ENCODE data around the gene S100A4.
"Not testable (repeated sequence)": the region's sequence is repeated elsewhere in the genome, so short reads cannot be mapped to it uniquely, and the experiment has no call there.

Gene S100A4

DNA sequence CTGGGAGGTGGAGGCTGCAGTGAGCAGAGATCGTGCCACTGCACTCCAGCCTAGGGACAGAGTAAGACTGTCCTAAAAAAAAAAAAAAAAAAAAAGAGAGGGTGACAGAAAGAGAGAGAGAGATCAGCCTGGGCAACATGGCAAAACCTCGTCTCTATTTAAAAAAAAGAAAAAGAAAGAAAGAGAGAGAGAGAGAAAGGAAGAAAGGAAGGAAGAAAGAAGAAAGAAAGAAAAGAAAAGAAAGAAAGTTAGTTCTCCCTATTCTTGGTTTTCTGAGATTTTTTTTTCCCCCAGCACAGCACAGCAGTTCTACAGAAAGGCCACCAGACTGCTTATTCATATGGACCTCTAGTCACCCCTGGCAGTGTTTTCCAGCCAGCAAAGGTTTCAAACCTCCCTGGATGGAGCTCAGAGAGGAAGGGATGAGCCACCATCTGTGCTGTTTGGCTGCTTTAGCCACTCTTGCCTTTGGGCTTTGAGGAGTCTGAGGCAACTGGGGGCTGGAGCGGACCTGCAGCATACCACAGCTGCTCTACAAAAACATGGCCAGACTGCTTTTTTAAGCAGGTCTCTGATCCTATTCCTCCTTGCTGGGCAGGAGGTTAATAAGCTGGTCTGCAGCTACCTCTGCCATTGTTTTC lies 20.4 kb downstream of the S100A4 start:
- Mint-ChIP-seq H3K27me3 (ENCODE audit: low read depth) (no peaks in the 10 kb centered on the region), H3K4me1 (ENCODE audit: low read depth) (peaks cover 8% of the 10 kb centered on the region), H3K4me3 (no peak overlapping the region), H3K36me3 (ENCODE audit: low read depth) (no peaks in the 10 kb centered on the region), H3K9me3 (no peaks in the 10 kb centered on the region), H3K27ac (no peak overlapping the region)
- DNase-seq (ENCODE audit: low spot score): no peak

DNA sequence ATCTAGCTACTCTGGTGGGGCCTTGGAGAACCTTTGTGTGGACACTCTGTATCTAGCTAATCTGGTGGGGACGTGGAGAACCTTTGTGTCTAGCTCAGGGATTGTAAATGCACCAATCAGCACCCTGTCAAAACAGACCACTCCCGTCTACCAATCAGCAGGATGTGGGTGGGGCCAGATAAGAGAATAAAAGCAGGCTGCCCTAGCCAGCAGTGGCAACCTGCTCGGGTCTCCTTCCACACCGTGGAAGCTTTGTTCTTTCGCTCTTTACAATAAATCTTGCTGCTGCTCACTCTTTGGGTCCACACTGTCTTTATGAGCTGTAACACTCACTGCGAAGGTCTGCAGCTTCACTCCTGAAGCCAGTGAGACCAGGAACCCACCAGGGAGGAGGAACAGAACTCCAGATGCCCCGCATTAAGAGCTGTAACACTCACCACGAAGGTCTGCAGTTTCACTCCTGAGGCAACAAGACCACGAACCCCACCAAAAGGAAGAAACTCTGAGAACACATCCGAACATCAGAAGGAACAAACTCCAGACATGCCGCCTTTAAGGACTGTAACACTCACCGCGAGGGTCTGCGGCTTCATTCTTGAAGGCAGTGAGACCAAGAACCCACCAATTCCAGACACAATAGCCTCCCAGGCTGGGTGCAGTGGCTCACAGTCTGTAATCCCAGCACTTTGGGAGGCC lies 23.1 kb downstream of the S100A4 start:
- not testable (repeated sequence) for H3K36me3 Mint-ChIP-seq (ENCODE audit: low read depth); H3K4me3 Mint-ChIP-seq; H3K27ac Mint-ChIP-seq; DNase-seq (ENCODE audit: low spot score); H3K9me3 Mint-ChIP-seq; H3K27me3 Mint-ChIP-seq (ENCODE audit: low read depth)
- H3K4me1 Mint-ChIP-seq (ENCODE audit: low read depth): peaks cover 13% of the 10 kb centered on the region

GRCh38 chr1:153521808-153522207 lies 23.8 kb downstream of the S100A4 start:
- not testable (repeated sequence) for DNase-seq (ENCODE audit: low spot score); H3K4me3 Mint-ChIP-seq; H3K36me3 Mint-ChIP-seq (ENCODE audit: low read depth); H3K9me3 Mint-ChIP-seq; H3K27ac Mint-ChIP-seq; H3K27me3 Mint-ChIP-seq (ENCODE audit: low read depth)
- peaks cover 13% of the 10 kb centered on the region for H3K4me1 Mint-ChIP-seq (ENCODE audit: low read depth)

DNA sequence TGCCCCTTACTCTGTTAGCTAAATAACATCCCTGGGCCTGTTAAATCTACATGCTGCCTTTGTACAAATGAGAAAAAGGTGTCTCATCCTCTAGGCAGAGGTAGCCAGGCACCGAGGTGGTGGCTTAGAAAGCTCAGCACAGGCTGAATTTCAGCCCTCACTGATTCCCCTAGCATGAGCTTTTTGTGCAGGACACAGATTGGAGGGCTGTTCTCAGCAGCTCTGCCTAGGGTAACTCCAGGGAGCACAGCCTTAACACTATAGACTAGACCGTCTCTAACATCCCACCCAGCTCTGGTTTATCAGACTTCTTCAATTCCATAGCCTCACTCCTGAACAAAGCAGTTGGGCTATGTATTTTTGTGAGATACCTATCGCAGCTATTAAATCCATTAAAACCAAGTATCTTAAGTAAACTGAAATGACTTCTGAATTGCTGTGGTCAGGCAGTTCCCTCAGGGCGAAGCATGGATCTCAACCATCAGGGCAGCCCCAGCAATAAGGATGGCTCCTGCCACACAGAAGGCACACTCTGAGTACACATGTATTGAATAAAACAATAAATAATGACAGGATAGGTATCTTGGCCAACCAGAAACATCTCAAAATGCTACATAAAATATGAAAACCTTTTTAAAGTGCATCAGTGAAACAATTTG lies 24.7 kb downstream of the S100A4 start:
- Mint-ChIP-seq H3K36me3 (ENCODE audit: low read depth) (no peaks in the 10 kb centered on the region), H3K9me3 (no peaks in the 10 kb centered on the region), H3K27me3 (ENCODE audit: low read depth) (no peaks in the 10 kb centered on the region), H3K4me1 (ENCODE audit: low read depth) (peaks cover 17% of the 10 kb centered on the region), H3K4me3 (no peak overlapping the region), H3K27ac (no peak overlapping the region)
- DNase-seq (ENCODE audit: low spot score): no peak

- peaks cover 21% of the 10 kb centered on the region for H3K4me1 Mint-ChIP-seq (ENCODE audit: low read depth)
- H3K27me3 Mint-ChIP-seq (ENCODE audit: low read depth); DNase-seq (ENCODE audit: low spot score); H3K9me3 Mint-ChIP-seq; H3K36me3 Mint-ChIP-seq (ENCODE audit: low read depth); H3K4me3 Mint-ChIP-seq; H3K27ac Mint-ChIP-seq: not testable (repeated sequence)
Measured at GRCh38 chr1:153520137-153520691, 25.4 kb downstream of the S100A4 start.

DNA sequence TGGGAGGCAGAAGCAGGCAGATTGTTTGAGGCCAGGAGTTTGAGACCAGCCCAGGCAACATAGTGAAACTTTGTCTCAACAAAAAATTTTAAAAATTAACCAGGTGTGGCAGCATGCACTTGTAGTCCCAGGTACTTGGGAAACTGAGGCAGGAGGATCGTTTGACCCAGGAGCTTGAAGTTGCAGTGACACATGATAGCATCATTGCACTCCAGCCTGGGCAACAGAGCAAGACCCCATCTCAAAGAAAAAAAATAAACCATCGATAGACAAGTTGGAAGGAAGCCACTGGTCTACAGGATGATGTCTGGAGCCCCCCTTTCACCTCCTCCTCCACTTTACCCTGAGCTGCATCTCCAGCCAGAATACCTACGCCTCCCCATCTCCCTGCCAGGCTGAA lies 26.4 kb downstream of the S100A4 start:
- no peak for DNase-seq (ENCODE audit: low spot score)
- Mint-ChIP-seq H3K36me3 (ENCODE audit: low read depth) (no peaks in the 10 kb centered on the region), H3K4me1 (ENCODE audit: low read depth) (peaks cover 21% of the 10 kb centered on the region), H3K9me3 (no peaks in the 10 kb centered on the region), H3K4me3 (no peak overlapping the region), H3K27ac (no peak overlapping the region), H3K27me3 (ENCODE audit: low read depth) (no peaks in the 10 kb centered on the region)

GRCh38 chr1:153515504-153516394 lies 29.9 kb downstream of the S100A4 start:
- no peaks in the 10 kb centered on the region for H3K36me3 Mint-ChIP-seq (ENCODE audit: low read depth)
- DNase-seq (ENCODE audit: low spot score): no peak

GRCh38 chr1:153513666-153514065 lies 31.9 kb downstream of the S100A4 start:
- H3K9me3 Mint-ChIP-seq: no peaks in the 10 kb centered on the region
- H3K36me3 Mint-ChIP-seq (ENCODE audit: low read depth): no peaks in the 10 kb centered on the region
- H3K27me3 Mint-ChIP-seq (ENCODE audit: low read depth): no peaks in the 10 kb centered on the region
- DNase-seq (ENCODE audit: low spot score): no peak
- H3K4me1 Mint-ChIP-seq (ENCODE audit: low read depth): peaks cover 23% of the 10 kb centered on the region
- H3K27ac Mint-ChIP-seq: peak overlapping the region; percentile 12
- H3K4me3 Mint-ChIP-seq: no peak overlapping the region

More at GRCh38 chr1:153515504-153516394, 29.9 kb downstream of the S100A4 start:
- Mint-ChIP-seq H3K27me3 (ENCODE audit: low read depth) (no peaks in the 10 kb centered on the region), H3K27ac (peak overlapping the region; percentile 47), H3K9me3 (no peaks in the 10 kb centered on the region), H3K4me3 (no peak overlapping the region), H3K4me1 (ENCODE audit: low read depth) (peaks cover 27% of the 10 kb centered on the region)

GRCh38 chr1:153513023-153513422 lies 32.6 kb downstream of the S100A4 start:
- H3K4me1 Mint-ChIP-seq (ENCODE audit: low read depth): peaks cover 21% of the 10 kb centered on the region
- no peaks in the 10 kb centered on the region for H3K27me3 Mint-ChIP-seq (ENCODE audit: low read depth)
- H3K4me3 Mint-ChIP-seq: no peak overlapping the region
- H3K9me3 Mint-ChIP-seq: no peaks in the 10 kb centered on the region
- H3K27ac Mint-ChIP-seq: no peak overlapping the region
- DNase-seq (ENCODE audit: low spot score): no peak
- no peaks in the 10 kb centered on the region for H3K36me3 Mint-ChIP-seq (ENCODE audit: low read depth)

- Mint-ChIP-seq H3K36me3 (ENCODE audit: low read depth) (no peaks in the 10 kb centered on the region), H3K9me3 (no peaks in the 10 kb centered on the region), H3K4me3 (no peak overlapping the region), H3K27ac (no peak overlapping the region), H3K27me3 (ENCODE audit: low read depth) (no peaks in the 10 kb centered on the region), H3K4me1 (ENCODE audit: low read depth) (peaks cover 17% of the 10 kb centered on the region)
- peak; percentile 73 for DNase-seq (ENCODE audit: low spot score)
Measured at GRCh38 chr1:153510984-153511410, 34.6 kb downstream of the S100A4 start.

- H3K27me3 Mint-ChIP-seq (ENCODE audit: low read depth): no peaks in the 10 kb centered on the region
- peaks cover 11% of the 10 kb centered on the region for H3K4me1 Mint-ChIP-seq (ENCODE audit: low read depth)
- H3K36me3 Mint-ChIP-seq (ENCODE audit: low read depth): no peaks in the 10 kb centered on the region
- H3K4me3 Mint-ChIP-seq: no peak overlapping the region
- peak; percentile 51 for DNase-seq (ENCODE audit: low spot score)
- H3K27ac Mint-ChIP-seq: no peak overlapping the region
- H3K9me3 Mint-ChIP-seq: no peaks in the 10 kb centered on the region
Measured at GRCh38 chr1:153509729-153510354, 35.8 kb downstream of the S100A4 start.

- H3K27me3 Mint-ChIP-seq (ENCODE audit: low read depth): no peaks in the 10 kb centered on the region
- H3K4me3 Mint-ChIP-seq: no peak overlapping the region
- no peaks in the 10 kb centered on the region for H3K9me3 Mint-ChIP-seq
- H3K4me1 Mint-ChIP-seq (ENCODE audit: low read depth): peaks cover 11% of the 10 kb centered on the region
- no peak for DNase-seq (ENCODE audit: low spot score)
- H3K36me3 Mint-ChIP-seq (ENCODE audit: low read depth): no peaks in the 10 kb centered on the region
- H3K27ac Mint-ChIP-seq: no peak overlapping the region
Measured at GRCh38 chr1:153509036-153509435, 36.6 kb downstream of the S100A4 start.

DNA sequence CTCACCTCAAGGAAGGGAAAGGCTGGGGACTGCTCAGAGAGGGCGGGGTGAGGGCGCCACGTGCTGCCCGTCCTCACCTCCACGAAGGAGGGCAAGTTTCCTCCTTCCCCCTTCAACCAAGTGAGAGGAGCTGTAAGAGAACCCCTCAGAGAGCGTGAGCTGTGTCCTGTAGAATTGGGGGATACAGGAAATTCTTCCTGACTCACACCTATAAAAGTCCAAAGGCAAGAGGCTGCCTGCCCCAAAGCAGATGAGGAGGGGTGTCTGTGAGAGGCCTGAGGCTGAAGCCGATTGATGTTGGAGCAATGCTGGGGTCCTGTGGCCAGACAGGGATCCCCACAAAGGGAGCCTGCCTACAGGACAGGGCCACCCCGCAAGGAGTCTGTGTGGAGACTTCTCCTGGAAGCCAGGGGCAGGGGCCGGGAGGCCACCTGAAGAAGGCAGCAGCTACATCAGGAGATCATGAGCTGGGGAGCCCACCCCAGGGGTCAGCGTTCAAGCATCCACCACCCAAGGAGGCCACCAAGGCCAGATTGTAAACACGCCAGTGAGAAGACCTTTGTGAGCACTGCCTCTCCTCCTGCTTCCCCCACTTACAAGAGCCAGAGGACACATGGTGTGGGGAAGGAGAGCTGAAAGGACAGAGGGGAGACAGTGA lies 37.6 kb downstream of the S100A4 start:
- DNase-seq (ENCODE audit: low spot score): no peak
- Mint-ChIP-seq H3K27me3 (ENCODE audit: low read depth) (no peaks in the 10 kb centered on the region), H3K27ac (no peak overlapping the region), H3K4me3 (no peak overlapping the region), H3K9me3 (no peaks in the 10 kb centered on the region), H3K36me3 (ENCODE audit: low read depth) (no peaks in the 10 kb centered on the region), H3K4me1 (ENCODE audit: low read depth) (peaks cover 8% of the 10 kb centered on the region)

All from T-helper 2 cell treated with Interferon-gamma antibody and Interleukin-4, amounts not matched to agents 5 μg/mL and 100 μg/mL, for 36 hours (primary cell).